ENCODE data around the gene VPS16. TPM values are rescaled to one million over a fixed set of nuclear protein-coding genes. Genes with fewer than 3 reads are reported as not detected.
"Not testable (repeated sequence)": the region's sequence is repeated elsewhere in the genome, so short reads cannot be mapped to it uniquely, and the experiment has no call there.

The VPS16 gene
- total RNA-seq, 2 donors from 2014 or later = 88.0 to 101 TPM

GRCh38 chr20:2894221-2894620, 53.7 kb downstream of the VPS16 start:
- H3K27me3 Mint-ChIP-seq = no peaks in the 10 kb centered on the region
- H3K27ac Mint-ChIP-seq = no peak overlapping the region
- H3K4me3 Mint-ChIP-seq = no peak overlapping the region
- no peaks in the 10 kb centered on the region for H3K36me3 Mint-ChIP-seq
- peaks cover 41 to 45% of the 10 kb centered on the region in 2 donors for H3K4me1 Mint-ChIP-seq (ENCODE audit: low read depth in 2 of 2)
- ATAC-seq (no peak), DNase-seq (ENCODE audit: low spot score) (no peak)
- peaks cover 4% of the 10 kb centered on the region for H3K9me3 Mint-ChIP-seq

DNA sequence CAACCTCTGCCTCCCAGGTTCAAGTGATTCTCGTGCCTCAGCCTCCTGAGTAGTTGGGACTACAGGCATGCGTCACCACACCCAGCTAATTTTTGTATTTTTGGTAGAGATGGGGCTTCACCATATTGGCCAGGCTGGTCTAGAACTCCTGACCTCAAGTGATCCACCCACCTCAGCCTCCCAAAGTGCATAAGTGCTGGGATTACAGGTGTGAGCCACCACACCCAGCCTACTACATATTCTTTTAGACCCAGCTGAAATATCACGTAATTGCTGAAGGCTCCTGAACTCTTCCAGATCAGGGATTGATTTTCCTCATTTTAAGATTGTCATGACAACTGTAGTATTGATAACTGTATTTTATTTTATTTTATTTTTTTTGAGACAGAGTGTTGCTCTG, 54.6 kb downstream of the VPS16 start:
- H3K36me3 Mint-ChIP-seq; H3K9me3 Mint-ChIP-seq; H3K27me3 Mint-ChIP-seq; H3K27ac Mint-ChIP-seq; ATAC-seq; DNase-seq (ENCODE audit: low spot score); H3K4me3 Mint-ChIP-seq: not testable (repeated sequence)
- peaks cover 41 to 44% of the 10 kb centered on the region in 2 donors for H3K4me1 Mint-ChIP-seq (ENCODE audit: low read depth in 2 of 2)

DNA sequence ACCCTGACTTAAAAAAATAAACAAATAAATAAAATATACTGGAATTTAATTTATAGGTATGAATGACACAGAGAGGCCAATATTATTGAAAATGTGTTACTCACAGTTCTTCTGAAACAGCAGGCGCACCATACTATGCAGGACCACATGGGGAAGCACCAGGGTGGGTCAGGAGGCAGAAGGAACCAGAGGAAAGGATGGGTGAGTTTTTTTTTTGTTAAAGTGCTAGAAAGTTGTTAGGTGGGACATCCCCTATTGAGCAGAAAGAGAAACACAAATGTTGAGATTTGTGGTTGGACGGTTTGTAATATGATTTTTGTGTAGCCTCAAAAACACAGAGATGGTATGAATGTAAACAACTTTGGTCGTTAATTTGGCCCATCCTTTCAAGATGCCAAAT, 58.7 kb downstream of the VPS16 start:
- no peak for DNase-seq (ENCODE audit: low spot score)
- no peak overlapping the region for H3K4me3 Mint-ChIP-seq

GRCh38 chr20:2900845-2901592, 60.5 kb downstream of the VPS16 start:
- no peak for DNase-seq (ENCODE audit: low spot score)
- ATAC-seq = no peak
- Mint-ChIP-seq H3K4me1 (ENCODE audit: low read depth in 2 of 2) (peaks cover 31 to 38% of the 10 kb centered on the region in 2 donors), H3K36me3 (no peaks in the 10 kb centered on the region), H3K27me3 (no peaks in the 10 kb centered on the region), H3K27ac (no peak overlapping the region), H3K4me3 (no peak overlapping the region), H3K9me3 (no peaks in the 10 kb centered on the region)

More for the DNA sequence above, 58.7 kb downstream of the VPS16 start:
- H3K9me3 Mint-ChIP-seq = no peaks in the 10 kb centered on the region
- no peak overlapping the region for H3K27ac Mint-ChIP-seq
- H3K27me3 Mint-ChIP-seq = no peaks in the 10 kb centered on the region
- peak; percentile 71 to 83 for ATAC-seq
- no peaks in the 10 kb centered on the region for H3K36me3 Mint-ChIP-seq
- H3K4me1 Mint-ChIP-seq (ENCODE audit: low read depth in 2 of 2) = peaks cover 31 to 38% of the 10 kb centered on the region in 2 donors

DNA sequence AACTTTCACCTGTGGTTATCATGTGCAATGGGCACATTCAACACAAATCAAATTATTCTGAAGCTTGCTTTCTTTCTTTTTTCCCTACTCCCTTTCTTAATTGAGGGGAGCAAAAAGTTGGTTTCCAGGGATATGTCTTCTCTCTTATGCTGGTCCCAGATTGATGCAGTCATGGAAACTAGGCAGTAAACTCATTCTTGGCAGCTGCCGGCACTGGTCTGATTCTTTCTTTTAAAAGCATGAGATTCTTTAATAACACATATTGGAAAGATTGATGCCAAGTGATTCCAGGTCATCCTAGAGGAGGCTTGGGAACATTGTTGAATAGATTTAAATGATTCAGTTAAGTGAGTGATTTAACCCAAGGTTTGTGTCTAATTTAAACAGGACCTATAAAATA, 61.7 kb downstream of the VPS16 start:
- no peak overlapping the region for H3K4me3 Mint-ChIP-seq
- no peaks in the 10 kb centered on the region for H3K27me3 Mint-ChIP-seq
- no peaks in the 10 kb centered on the region for H3K9me3 Mint-ChIP-seq
- no peak overlapping the region for H3K27ac Mint-ChIP-seq
- H3K36me3 Mint-ChIP-seq = no peaks in the 10 kb centered on the region
- ATAC-seq (no peak), DNase-seq (ENCODE audit: low spot score) (no peak)
- peaks cover 24 to 31% of the 10 kb centered on the region in 2 donors for H3K4me1 Mint-ChIP-seq (ENCODE audit: low read depth in 2 of 2)

GRCh38 chr20:2902818-2903217, 62.3 kb downstream of the VPS16 start:
- Mint-ChIP-seq H3K4me3 (no peak overlapping the region), H3K27me3 (no peaks in the 10 kb centered on the region), H3K27ac (no peak overlapping the region), H3K36me3 (no peaks in the 10 kb centered on the region), H3K4me1 (ENCODE audit: low read depth in 2 of 2) (peaks cover 24 to 31% of the 10 kb centered on the region in 2 donors), H3K9me3 (no peaks in the 10 kb centered on the region)
- no peak for ATAC-seq
- DNase-seq (ENCODE audit: low spot score) = no peak

- Mint-ChIP-seq H3K27ac (no peak overlapping the region), H3K4me1 (ENCODE audit: low read depth in 2 of 2) (peaks cover 24 to 33% of the 10 kb centered on the region in 2 donors), H3K4me3 (no peak overlapping the region), H3K9me3 (no peaks in the 10 kb centered on the region), H3K27me3 (no peaks in the 10 kb centered on the region), H3K36me3 (no peaks in the 10 kb centered on the region)
- ATAC-seq = no peak
- no peak for DNase-seq (ENCODE audit: low spot score)
Observed at GRCh38 chr20:2903686-2904085, 63.1 kb downstream of the VPS16 start.

DNA sequence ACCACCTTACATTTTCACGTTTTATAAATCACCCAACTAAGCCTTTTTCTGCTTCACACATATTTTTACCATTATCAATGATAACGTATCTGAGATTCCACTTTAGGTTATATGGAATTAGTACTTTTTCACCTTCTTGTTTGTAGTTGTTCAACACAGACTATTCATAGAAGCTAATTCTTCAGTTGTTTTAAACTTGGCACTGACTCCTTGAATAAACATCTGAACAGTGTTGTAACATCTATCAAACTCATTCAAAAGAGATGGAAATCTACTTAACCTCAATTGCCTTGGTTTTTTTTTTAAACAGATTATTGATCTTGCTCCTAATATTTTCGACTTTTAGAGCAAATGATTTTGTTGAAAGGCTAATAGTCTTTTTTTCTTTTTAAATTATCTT, 67.0 kb downstream of the VPS16 start:
- DNase-seq (ENCODE audit: low spot score) = no peak
- no peak for ATAC-seq
- no peaks in the 10 kb centered on the region for H3K36me3 Mint-ChIP-seq
- no peaks in the 10 kb centered on the region for H3K9me3 Mint-ChIP-seq
- no peak overlapping the region for H3K27ac Mint-ChIP-seq
- no peaks in the 10 kb centered on the region for H3K27me3 Mint-ChIP-seq
- no peak overlapping the region for H3K4me3 Mint-ChIP-seq
- H3K4me1 Mint-ChIP-seq (ENCODE audit: low read depth in 2 of 2) = peaks cover 5 to 7% of the 10 kb centered on the region in 2 donors

DNA sequence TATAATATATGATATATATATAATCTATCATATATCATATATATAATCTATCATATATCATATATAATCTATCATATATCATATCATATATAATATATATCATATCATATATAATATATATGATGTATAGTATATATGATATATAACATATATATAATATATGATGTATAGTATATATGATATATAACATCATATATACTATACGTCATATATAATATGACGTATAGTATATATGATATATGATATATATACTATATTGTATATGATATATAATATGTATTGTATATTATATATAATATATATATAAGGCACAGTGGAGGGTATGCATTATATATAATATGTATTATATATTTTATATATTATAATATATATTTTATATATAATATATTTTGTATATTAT, 69.4 kb downstream of the VPS16 start:
- H3K36me3 Mint-ChIP-seq = no peaks in the 10 kb centered on the region
- peaks cover 5 to 8% of the 10 kb centered on the region in 2 donors for H3K4me1 Mint-ChIP-seq (ENCODE audit: low read depth in 2 of 2)
- H3K27ac Mint-ChIP-seq = no peak overlapping the region
- no peak overlapping the region for H3K4me3 Mint-ChIP-seq
- no peaks in the 10 kb centered on the region for H3K9me3 Mint-ChIP-seq
- DNase-seq (ENCODE audit: low spot score) (no peak), ATAC-seq (no peak)
- no peaks in the 10 kb centered on the region for H3K27me3 Mint-ChIP-seq

DNA sequence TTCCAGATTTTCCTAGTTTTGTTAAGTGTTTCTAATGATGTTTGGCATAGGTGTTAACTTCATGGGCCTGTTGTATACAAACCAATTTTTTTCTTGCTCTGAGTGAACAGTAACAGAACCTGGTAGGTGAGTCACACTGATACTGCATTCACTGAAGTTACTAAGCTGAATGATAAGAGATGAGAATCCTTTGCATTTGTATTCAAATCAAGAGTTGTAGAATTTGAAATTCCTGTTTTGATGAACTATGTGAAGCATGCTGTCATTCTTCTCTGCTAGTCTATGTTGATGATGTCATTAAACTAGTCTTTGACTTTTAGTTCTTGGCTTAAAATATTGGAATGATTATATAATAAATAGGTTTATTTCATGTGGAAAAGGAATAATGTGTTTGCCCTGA, 70.7 kb downstream of the VPS16 start:
- no peaks in the 10 kb centered on the region for H3K36me3 Mint-ChIP-seq
- peaks cover 10% of the 10 kb centered on the region in 2 donors for H3K4me1 Mint-ChIP-seq (ENCODE audit: low read depth in 2 of 2)
- H3K4me3 Mint-ChIP-seq = no peak overlapping the region
- no peak overlapping the region for H3K27ac Mint-ChIP-seq
- no peaks in the 10 kb centered on the region for H3K9me3 Mint-ChIP-seq
- peak in 1 of 2 donors; percentile 84 for ATAC-seq
- H3K27me3 Mint-ChIP-seq = no peaks in the 10 kb centered on the region
- DNase-seq (ENCODE audit: low spot score) = no peak

DNA sequence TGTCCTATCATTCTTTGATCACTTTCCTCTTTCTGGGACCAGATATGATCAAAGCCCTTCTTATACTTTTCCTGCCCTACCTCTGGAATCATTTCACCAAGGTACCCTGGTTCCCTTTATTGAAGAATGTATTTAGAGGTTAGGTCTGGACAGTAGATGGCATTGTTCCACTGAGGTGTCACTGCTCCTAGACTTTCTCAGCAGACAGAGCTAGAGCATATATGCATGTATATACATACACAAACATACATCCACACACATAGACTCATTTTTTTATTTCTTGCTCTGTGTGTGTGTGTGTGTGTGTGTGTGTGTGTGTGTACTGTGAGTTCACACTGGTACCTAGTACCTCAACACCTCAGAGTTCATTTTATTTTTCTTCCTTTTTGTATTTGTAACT, 73.6 kb downstream of the VPS16 start:
- Mint-ChIP-seq H3K27me3 (no peaks in the 10 kb centered on the region), H3K27ac (peak overlapping the region in 1 of 2 donors; percentile 47), H3K4me3 (no peak overlapping the region), H3K9me3 (no peaks in the 10 kb centered on the region), H3K36me3 (no peaks in the 10 kb centered on the region), H3K4me1 (ENCODE audit: low read depth in 2 of 2) (peaks cover 16 to 20% of the 10 kb centered on the region in 2 donors)
- DNase-seq (ENCODE audit: low spot score) = no peak
- ATAC-seq = no peak

Other genes starting within 250 kb of the VPS16 start
- 100 to 1,000 TPM; 424 to 981 TPM for gene NOP56, start 188.1 kb upstream of the VPS16 start, total RNA-seq
- gene IDH3B, start 176.5 kb upstream of the VPS16 start, total RNA-seq = 100 to 1,000 TPM; 114 to 120 TPM
- gene EBF4, start 148.0 kb upstream of the VPS16 start, total RNA-seq = 10 to 100 TPM; 14.8 to 31.4 TPM
- gene CPXM1, start 40.1 kb upstream of the VPS16 start, total RNA-seq = 10 to 100 TPM; 47.8 to 53.5 TPM
- not detected for gene C20orf141, start 25.8 kb upstream of the VPS16 start, total RNA-seq
- gene TMEM239, start 24.4 kb upstream of the VPS16 start, total RNA-seq = not detected
- 10 to 100 TPM; 53.8 to 62.6 TPM for gene PCED1A, start 90 bp upstream of the VPS16 start, total RNA-seq
- 10 to 100 TPM; 50.4 to 76.0 TPM for gene PTPRA, start 32.7 kb downstream of the VPS16 start, total RNA-seq
- 1 to 10 TPM; 2.1 to 3.2 TPM for gene GNRH2, start 202.9 kb downstream of the VPS16 start, total RNA-seq
- 10 to 100 TPM; 31.2 to 56.6 TPM for gene MRPS26, start 205.3 kb downstream of the VPS16 start, total RNA-seq
- gene OXT, start 230.9 kb downstream of the VPS16 start, total RNA-seq = not detected
- not detected for gene AVP, start 244.0 kb downstream of the VPS16 start, total RNA-seq

All from natural killer cell treated with Interleukin-12 subunit alpha and Interleukin-12 subunit beta and Interleukin-15 and Interleukin-18, amount 100 ng/mL, for 72 hours (primary cell).